Panc1 (cell line): Measurements from ENCODE around the gene ETFDH. TPM values are rescaled to one million over a fixed set of nuclear protein-coding genes. Genes with fewer than 3 reads are reported as not detected.
"Not testable (repeated sequence)": the region's sequence is repeated elsewhere in the genome, so short reads cannot be mapped to it uniquely, and the experiment has no call there.

Experiments
- ATAC-seq: fragments of 200-7000 bp; cut with Tn5 transposase; 2 replicates; pipeline ENCODE4 v1.9.1; 2020; ENCODE audit warnings: mild to moderate bottlenecking, moderate library complexity
- BruUV-seq: library from RNA; stranded (reverse); fragments of 400-500 nt; replicated peaks from 2 replicates; lab custom pipeline; 2021; lab: Mats Ljungman, UMichigan
- CTCF ChIA-PET: fragments of 300-600 bp; sonication (Branson Sonifier 250); formaldehyde crosslinking; loops from one replicate; lab custom pipeline; 2022; ENCODE audit warnings: antibody characterized with exemption; lab: Charles Lee
- POLR2A ChIA-PET: fragments of 300-600 bp; sonication (Branson Sonifier 250); formaldehyde crosslinking; loops from one replicate; lab custom pipeline; 2022; ENCODE audit warnings: antibody characterized with exemption; lab: Charles Lee
- DNase-seq: peaks from one replicate; pipeline ENCODE4 v3.0.0-alpha.2; 2010; ENCODE audit warnings: low read depth, low spot score
- H3K27ac ChIP-seq: 2 replicates; pipeline ENCODE4 v1.5.1; 2011; ENCODE audit warnings: mild to moderate bottlenecking, low read length, inconsistent platforms
- H3K27me3 ChIP-seq: fragments of 200-500 bp; sonication (Bioruptor generic); 2 replicates; pipeline ENCODE4 v1.6.0; 2014; ENCODE audit warnings: low read length, inconsistent platforms; ENCODE audit not compliant: control insufficient read depth, insufficient read depth
- H3K36me3 ChIP-seq: fragments of 200-500 bp; sonication (Bioruptor generic); 2 replicates; pipeline ENCODE4 v1.5.1; 2014; ENCODE audit warnings: inconsistent platforms, mild to moderate bottlenecking, low read length, moderate library complexity; ENCODE audit not compliant: control insufficient read depth, insufficient read depth
- H3K4me1 ChIP-seq: 2 replicates; pipeline ENCODE4 v1.5.1; 2011; ENCODE audit warnings: inconsistent platforms, mild to moderate bottlenecking, low read length, moderate library complexity; ENCODE audit not compliant: control insufficient read depth, insufficient read depth
- H3K4me3 ChIP-seq, 2 experiments: 2 replicates each; pipeline ENCODE4 v1.5.1; 2011 to 2012; ENCODE audit warnings: low read depth in 2 of 2, low read length in 2 of 2, mild to moderate bottlenecking in 2 of 2, inconsistent platforms in 1 of 2, moderate library complexity in 1 of 2
- H3K9me3 ChIP-seq: fragments of 200-500 bp; sonication (Bioruptor generic); 2 replicates; pipeline ENCODE4 v1.5.1; 2014; ENCODE audit warnings: low read depth, mild to moderate bottlenecking, inconsistent platforms, low read length, moderate library complexity; ENCODE audit not compliant: control insufficient read depth, insufficient read depth
- POLR2AphosphoS5 ChIP-seq: IDR thresholded peaks from 2 replicates; pipeline ENCODE4 v1.6.1; 2012; ENCODE audit warnings: mild to moderate bottlenecking, low read depth, low read length, moderate library complexity
- SIN3A ChIP-seq: IDR thresholded peaks from 2 replicates; pipeline ENCODE4 v1.6.1; 2012; ENCODE audit warnings: low read depth, mild to moderate bottlenecking, low read length, moderate library complexity, borderline replicate concordance; ENCODE audit not compliant: insufficient read depth
- TCF7L2 ChIP-seq: IDR thresholded peaks from 2 replicates; pipeline ENCODE4 v1.6.1; 2011; ENCODE audit warnings: mild to moderate bottlenecking, low read depth, low read length, inconsistent platforms
- in situ Hi-C: cut with HindIII; loops from 2 replicates; pipeline ENCODE4 v1.10.0; 2016; ENCODE audit warnings: low sequenced_read_pairs, low pct_unique_long_range_greater_than_20kb
- intact Hi-C: fragments of 100-400 bp; cut with micrococcal nuclease; formaldehyde crosslinking; loops from one replicate; pipeline ENCODE4 v1.10.0; 2022; ENCODE audit not compliant: unreplicated experiment
- total RNA-seq: library from RNA; stranded (reverse); gene quantifications from one replicate; pipeline ENCODE4 v1.2.1, GENCODE V29; 2021; ENCODE audit not compliant: unreplicated experiment
- TF ChIP-seq, protein P1 (sequence below): fragments of 450-650 bp; IDR thresholded peaks from 2 replicates; pipeline ENCODE4 v1.5.1; 2017; ENCODE audit warnings: mild to moderate bottlenecking
- TF ChIP-seq, protein P2 (sequence below), 2 experiments: IDR thresholded peaks; 2 replicates each; pipeline ENCODE4 v1.6.1; 2011 to 2012; ENCODE audit warnings: low read depth in 2 of 2, control low read depth in 1 of 2, low read length in 1 of 2, mild to moderate bottlenecking in 1 of 2, moderate library complexity in 1 of 2; ENCODE audit not compliant: insufficient read depth in 1 of 2

Gene ETFDH
- total RNA-seq, 1 experiment from 2014 or later: 23.7 TPM

DNA sequence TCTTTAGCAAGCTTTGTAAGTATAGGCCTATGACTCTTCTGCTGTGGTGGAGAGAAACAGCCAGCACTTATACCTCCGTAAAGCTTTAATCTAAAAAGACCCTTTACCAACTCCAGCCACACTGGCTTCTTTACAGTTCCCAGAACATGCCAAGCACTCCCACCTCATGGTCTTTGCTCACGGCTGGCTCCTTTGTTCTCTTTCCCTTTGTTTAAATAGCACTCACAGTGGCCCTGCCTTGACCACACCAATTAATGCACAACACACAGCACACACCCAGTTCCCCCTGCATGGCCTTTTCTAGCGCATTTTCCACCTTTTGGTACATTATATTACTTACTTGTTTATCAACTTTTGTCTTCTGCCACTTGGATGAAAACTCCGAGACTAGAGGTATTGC is 32.2 kb downstream of the ETFDH start:
- POLR2A ChIA-PET: no interaction called here
- DNase-seq (no peak), ATAC-seq (no peak)
- in situ Hi-C loops (no loop called here), intact Hi-C loops (no loop called here)
- CTCF ChIA-PET: no interaction called here
- Histone ChIP-seq H3K27me3 (no peaks in the 10 kb centered on the region), H3K36me3 (peaks cover 10% of the 10 kb centered on the region; the same call in 1 of the 2 replicates), H3K9me3 (no peaks in the 10 kb centered on the region), H3K4me1 (no peaks in the 10 kb centered on the region), H3K27ac (no peak overlapping the region), H3K4me3 (no peak overlapping the region)
- no TSS peak for BruUV-seq
- TF ChIP-seq, protein P1, sequence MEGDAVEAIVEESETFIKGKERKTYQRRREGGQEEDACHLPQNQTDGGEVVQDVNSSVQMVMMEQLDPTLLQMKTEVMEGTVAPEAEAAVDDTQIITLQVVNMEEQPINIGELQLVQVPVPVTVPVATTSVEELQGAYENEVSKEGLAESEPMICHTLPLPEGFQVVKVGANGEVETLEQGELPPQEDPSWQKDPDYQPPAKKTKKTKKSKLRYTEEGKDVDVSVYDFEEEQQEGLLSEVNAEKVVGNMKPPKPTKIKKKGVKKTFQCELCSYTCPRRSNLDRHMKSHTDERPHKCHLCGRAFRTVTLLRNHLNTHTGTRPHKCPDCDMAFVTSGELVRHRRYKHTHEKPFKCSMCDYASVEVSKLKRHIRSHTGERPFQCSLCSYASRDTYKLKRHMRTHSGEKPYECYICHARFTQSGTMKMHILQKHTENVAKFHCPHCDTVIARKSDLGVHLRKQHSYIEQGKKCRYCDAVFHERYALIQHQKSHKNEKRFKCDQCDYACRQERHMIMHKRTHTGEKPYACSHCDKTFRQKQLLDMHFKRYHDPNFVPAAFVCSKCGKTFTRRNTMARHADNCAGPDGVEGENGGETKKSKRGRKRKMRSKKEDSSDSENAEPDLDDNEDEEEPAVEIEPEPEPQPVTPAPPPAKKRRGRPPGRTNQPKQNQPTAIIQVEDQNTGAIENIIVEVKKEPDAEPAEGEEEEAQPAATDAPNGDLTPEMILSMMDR: no peak
- TF ChIP-seq, protein P2, sequence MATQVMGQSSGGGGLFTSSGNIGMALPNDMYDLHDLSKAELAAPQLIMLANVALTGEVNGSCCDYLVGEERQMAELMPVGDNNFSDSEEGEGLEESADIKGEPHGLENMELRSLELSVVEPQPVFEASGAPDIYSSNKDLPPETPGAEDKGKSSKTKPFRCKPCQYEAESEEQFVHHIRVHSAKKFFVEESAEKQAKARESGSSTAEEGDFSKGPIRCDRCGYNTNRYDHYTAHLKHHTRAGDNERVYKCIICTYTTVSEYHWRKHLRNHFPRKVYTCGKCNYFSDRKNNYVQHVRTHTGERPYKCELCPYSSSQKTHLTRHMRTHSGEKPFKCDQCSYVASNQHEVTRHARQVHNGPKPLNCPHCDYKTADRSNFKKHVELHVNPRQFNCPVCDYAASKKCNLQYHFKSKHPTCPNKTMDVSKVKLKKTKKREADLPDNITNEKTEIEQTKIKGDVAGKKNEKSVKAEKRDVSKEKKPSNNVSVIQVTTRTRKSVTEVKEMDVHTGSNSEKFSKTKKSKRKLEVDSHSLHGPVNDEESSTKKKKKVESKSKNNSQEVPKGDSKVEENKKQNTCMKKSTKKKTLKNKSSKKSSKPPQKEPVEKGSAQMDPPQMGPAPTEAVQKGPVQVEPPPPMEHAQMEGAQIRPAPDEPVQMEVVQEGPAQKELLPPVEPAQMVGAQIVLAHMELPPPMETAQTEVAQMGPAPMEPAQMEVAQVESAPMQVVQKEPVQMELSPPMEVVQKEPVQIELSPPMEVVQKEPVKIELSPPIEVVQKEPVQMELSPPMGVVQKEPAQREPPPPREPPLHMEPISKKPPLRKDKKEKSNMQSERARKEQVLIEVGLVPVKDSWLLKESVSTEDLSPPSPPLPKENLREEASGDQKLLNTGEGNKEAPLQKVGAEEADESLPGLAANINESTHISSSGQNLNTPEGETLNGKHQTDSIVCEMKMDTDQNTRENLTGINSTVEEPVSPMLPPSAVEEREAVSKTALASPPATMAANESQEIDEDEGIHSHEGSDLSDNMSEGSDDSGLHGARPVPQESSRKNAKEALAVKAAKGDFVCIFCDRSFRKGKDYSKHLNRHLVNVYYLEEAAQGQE (IDR thresholded peaks at IDR 0.05; ENCODE audit: insufficient read depth in 1 of 2, low read depth in 2 of 2, low read length in 1 of 2): no peak
- TF ChIP-seq TCF7L2 (no peak), POLR2AphosphoS5 (no peak), SIN3A (no peak)

DNA sequence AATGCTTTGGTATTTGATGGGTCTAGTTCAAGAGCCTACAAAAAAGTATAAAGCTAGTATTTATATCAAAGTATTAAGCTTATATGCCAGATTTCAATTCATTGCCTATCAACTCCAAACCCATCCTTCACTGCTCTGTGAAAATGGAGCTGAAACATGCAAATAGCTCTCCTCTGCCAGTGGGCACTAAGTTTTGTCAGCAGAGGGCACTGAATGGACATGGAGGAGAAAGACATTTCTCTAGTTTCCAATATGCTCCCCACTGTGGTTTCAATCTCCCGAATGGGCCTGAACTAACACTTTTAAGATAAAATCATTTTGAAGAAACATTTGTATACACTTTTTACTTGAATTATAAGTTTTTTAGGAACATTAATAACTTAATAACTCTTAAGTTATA is 38.7 kb downstream of the ETFDH start:
- TF ChIP-seq, protein P2 (IDR thresholded peaks at IDR 0.05; ENCODE audit: insufficient read depth in 1 of 2, low read depth in 2 of 2, low read length in 1 of 2): no peak
- no peak for TF ChIP-seq TCF7L2
- TF ChIP-seq, protein P1: peak; percentile 26; the same call in 1 of the 2 replicates
- Histone ChIP-seq H3K9me3 (no peaks in the 10 kb centered on the region), H3K27me3 (no peaks in the 10 kb centered on the region), H3K27ac (no peak overlapping the region), H3K4me3 (no peak overlapping the region), H3K4me1 (no peaks in the 10 kb centered on the region), H3K36me3 (peaks cover 41% of the 10 kb centered on the region)
- DNase-seq: no peak
- in situ Hi-C loops: no loop called here
- intact Hi-C loops: no loop called here
- ChIA-PET POLR2A (no interaction called here), CTCF (interaction anchor here (0.7 to 1.0 kb wide), 2 partner anchors 141 to 349 kb away, joined by 3 read pairs; no protein-coding TSS in a partner anchor)
- no TSS peak for BruUV-seq
- ATAC-seq: no peak

DNA sequence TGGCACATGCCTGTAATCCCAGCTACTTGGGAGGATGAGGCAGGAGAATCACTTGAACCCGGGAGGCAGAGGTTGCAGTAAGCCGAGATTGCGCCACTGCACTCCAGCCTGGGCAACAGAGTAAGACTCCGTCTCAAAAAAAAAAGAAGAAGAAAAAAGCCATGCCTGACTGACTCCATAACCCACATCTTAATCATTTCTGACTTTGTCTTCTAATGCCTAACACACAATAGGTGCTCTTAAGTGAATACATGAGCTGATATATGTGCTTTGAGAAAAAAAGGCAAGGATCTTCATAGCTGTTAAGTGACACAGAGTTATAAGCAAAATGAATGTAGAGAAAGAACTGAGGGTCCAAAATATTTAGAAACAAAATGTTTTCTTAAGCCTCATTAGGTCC is 40.5 kb downstream of the ETFDH start:
- in situ Hi-C loops, H3K4me3 ChIP-seq, CTCF ChIA-PET, BruUV-seq, H3K4me1 ChIP-seq, ATAC-seq, H3K9me3 ChIP-seq, H3K27ac ChIP-seq, intact Hi-C loops, H3K27me3 ChIP-seq, DNase-seq: not testable (repeated sequence)
- peaks cover 46% of the 10 kb centered on the region for H3K36me3 ChIP-seq
- POLR2A ChIA-PET: interaction anchor here (0.6 kb wide), 1 partner anchor 50 kb away, joined by 3 read pairs; no protein-coding TSS in a partner anchor
